Bronchial epithelial cell (primary cell): ENCODE results near the gene FAM234B. TPM values are rescaled to one million over a fixed set of nuclear protein-coding genes. Genes with fewer than 3 reads are reported as not detected.
A peak's percentile ranks its signal among the peaks of the same experiment; 100 is the strongest.

ENCODE experiments used
- DNase-seq: peaks from one replicate; pipeline ENCODE4 v3.0.0-alpha.2; 2010; ENCODE audit warnings: low read depth
- FAIRE-seq: peaks from 2 replicates; lab custom pipeline; 2011; peaks lifted over from hg19 to GRCh38; lab: Jason Lieb, UNC
- H3K27me3 ChIP-seq: 2 replicates; pipeline ENCODE4 v1.5.1; 2011; ENCODE audit warnings: low read length; ENCODE audit not compliant: control insufficient read depth, insufficient read depth
- H3K36me3 ChIP-seq: 2 replicates; pipeline ENCODE4 v1.5.1; 2011; ENCODE audit warnings: low read length; ENCODE audit not compliant: control insufficient read depth, insufficient read depth
- H3K4me3 ChIP-seq: 2 replicates; pipeline ENCODE4 v1.5.1; 2011; ENCODE audit warnings: mild to moderate bottlenecking, low read depth, low read length, control low read depth
- total RNA-seq: library from RNA; depleted of rRNA; stranded (reverse); fragments of >200 nt; gene quantifications from 2 replicates; pipeline ENCODE4 v1.2.1, GENCODE V29; 2014
- TF ChIP-seq, protein P1 (sequence below): IDR thresholded peaks from 2 replicates; pipeline ENCODE4 v1.5.1; 2011; ENCODE audit warnings: mild to moderate bottlenecking, moderate library complexity, low read length, control low read depth, inconsistent platforms; ENCODE audit not compliant: insufficient read depth, severe bottlenecking

FAM234B gene, protein sequence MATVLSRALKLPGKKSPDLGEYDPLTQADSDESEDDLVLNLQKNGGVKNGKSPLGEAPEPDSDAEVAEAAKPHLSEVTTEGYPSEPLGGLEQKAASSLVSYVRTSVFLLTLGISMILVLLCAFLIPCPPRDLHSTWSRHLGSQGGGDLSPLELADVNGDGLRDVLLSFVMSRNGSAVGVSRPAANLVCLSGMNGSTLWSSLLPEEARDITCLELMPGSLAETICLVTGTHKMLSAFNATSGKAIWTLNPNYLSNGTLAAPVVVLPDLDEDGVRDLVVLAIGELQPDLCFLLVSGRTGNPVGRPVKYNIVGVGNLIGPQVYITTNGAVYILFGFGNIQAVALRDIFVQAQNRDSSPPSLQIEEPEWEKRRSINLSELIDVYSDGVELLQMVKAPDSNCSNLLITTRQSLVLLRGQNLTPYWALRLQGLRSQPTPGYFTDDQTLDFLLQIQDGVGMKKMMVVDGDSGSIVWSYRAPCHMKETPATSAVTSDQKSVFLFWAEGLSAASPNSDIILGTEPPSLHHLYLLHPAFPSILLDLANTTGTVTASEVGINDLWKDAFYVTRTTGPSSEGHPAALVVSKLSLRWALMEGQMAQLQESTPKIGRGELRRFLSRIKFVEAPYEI
- 2.4 and 3.7 TPM in 2 replicates for total RNA-seq

- Histone ChIP-seq H3K27me3 (no peaks in the 10 kb centered on the region), H3K4me3 (peak within 1 kb of the TSS; percentile 76), H3K36me3 (no peaks in the 10 kb centered on the region)
- no peak for FAIRE-seq
- TF ChIP-seq, protein P1, sequence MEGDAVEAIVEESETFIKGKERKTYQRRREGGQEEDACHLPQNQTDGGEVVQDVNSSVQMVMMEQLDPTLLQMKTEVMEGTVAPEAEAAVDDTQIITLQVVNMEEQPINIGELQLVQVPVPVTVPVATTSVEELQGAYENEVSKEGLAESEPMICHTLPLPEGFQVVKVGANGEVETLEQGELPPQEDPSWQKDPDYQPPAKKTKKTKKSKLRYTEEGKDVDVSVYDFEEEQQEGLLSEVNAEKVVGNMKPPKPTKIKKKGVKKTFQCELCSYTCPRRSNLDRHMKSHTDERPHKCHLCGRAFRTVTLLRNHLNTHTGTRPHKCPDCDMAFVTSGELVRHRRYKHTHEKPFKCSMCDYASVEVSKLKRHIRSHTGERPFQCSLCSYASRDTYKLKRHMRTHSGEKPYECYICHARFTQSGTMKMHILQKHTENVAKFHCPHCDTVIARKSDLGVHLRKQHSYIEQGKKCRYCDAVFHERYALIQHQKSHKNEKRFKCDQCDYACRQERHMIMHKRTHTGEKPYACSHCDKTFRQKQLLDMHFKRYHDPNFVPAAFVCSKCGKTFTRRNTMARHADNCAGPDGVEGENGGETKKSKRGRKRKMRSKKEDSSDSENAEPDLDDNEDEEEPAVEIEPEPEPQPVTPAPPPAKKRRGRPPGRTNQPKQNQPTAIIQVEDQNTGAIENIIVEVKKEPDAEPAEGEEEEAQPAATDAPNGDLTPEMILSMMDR: peak; percentile 8
- peak; percentile 83 for DNase-seq
These were observed at the start of gene FAM234B for GRCh38 chr12:13044002-13044905. FAM234B (plus strand) TSS chr12:13044381; CDS start chr12:13044404, 23 bp downstream.

GRCh38 chr12:12995088-12995487 is 49.1 kb upstream of the FAM234B start:
- TF ChIP-seq, protein P1: no peak
- no peaks in the 10 kb centered on the region for H3K36me3 ChIP-seq
- no peaks in the 10 kb centered on the region for H3K27me3 ChIP-seq
- no peak for DNase-seq
- no peak for FAIRE-seq
- H3K4me3 ChIP-seq: no peak overlapping the region

GRCh38 chr12:12996209-12996608 is 48.0 kb upstream of the FAM234B start:
- no peak for FAIRE-seq
- TF ChIP-seq, protein P1: no peak
- no peak for DNase-seq

DNA sequence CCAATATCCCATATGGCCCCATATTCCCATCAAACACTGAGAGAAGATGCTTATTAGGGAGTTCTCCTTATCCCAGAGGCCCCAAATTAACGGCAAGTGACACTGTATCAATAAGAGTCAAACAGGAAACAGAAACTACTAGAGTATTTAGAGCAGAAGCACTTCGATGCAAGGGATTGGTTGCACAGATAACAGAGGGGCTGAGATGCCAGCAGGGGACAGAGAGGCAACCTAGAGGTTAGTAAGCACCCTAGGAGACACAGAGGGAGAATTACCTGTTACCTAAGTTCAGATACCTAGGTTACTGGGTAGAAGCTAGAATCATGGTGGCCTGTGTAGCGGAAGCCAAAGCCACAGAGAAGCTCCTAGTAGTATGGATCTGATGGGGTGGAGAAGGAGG is 47.0 kb upstream of the FAM234B start:
- Histone ChIP-seq H3K4me3 (no peak overlapping the region), H3K36me3 (no peaks in the 10 kb centered on the region), H3K27me3 (no peaks in the 10 kb centered on the region)
- TF ChIP-seq, protein P1: no peak
- DNase-seq (no peak), FAIRE-seq (no peak)

More at GRCh38 chr12:12996209-12996608, 48.0 kb upstream of the FAM234B start:
- Histone ChIP-seq H3K27me3 (no peaks in the 10 kb centered on the region), H3K4me3 (no peak overlapping the region), H3K36me3 (no peaks in the 10 kb centered on the region)

DNA sequence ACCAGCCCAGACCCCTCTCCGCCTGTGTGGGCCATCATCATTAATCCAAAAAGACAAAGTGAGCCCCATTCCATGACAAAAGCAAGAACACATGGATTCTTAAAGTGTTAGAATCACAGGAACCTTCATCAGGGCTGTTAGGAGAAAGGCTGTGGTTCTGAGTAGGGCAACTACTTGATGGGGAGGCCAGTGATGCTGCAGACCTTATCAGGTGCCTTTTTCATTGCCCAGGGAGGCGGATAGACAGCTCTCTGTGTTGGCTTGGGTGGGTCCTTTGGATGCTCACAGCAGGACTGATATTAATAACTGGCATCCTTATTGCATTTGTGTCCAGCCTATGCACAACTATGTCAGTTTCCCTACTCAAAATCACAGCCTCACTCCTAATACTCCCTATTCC is 46.4 kb upstream of the FAM234B start:
- TF ChIP-seq, protein P1: no peak
- H3K36me3 ChIP-seq: no peaks in the 10 kb centered on the region
- FAIRE-seq: no peak
- no peak overlapping the region for H3K4me3 ChIP-seq
- no peak for DNase-seq
- H3K27me3 ChIP-seq: no peaks in the 10 kb centered on the region
